SIG-M5 treated with dmso at 0.1 percent for 504 hours (cell line): ENCODE data around the gene CCNT2.
"Not testable (repeated sequence)": the region's sequence is repeated elsewhere in the genome, so short reads cannot be mapped to it uniquely, and the experiment has no call there.

Experiments
- DNase-seq: peaks from one replicate; lab custom pipeline; 2025; ENCODE audit not compliant: unreplicated experiment; lab: John Stamatoyannopoulos, UW

The CCNT2 gene

GRCh38 chr2:134917888-134918525 is 615 bp upstream of the CCNT2 start:
- peak; percentile 100 for DNase-seq

- DNase-seq, result peak; percentile 41
Measured at GRCh38 chr2:134919341-134920210, 954 bp downstream of the CCNT2 start.

GRCh38 chr2:134924912-134925311 is 6.3 kb downstream of the CCNT2 start:
- DNase-seq, result no peak

- no peak for DNase-seq
Measured at GRCh38 chr2:134926231-134926931, 7.8 kb downstream of the CCNT2 start.

GRCh38 chr2:134927195-134927594 is 8.6 kb downstream of the CCNT2 start:
- no peak for DNase-seq

GRCh38 chr2:134932864-134933526 is 14.4 kb downstream of the CCNT2 start:
- DNase-seq, result no peak

- no peak for DNase-seq
Measured at GRCh38 chr2:134933732-134934131, 15.1 kb downstream of the CCNT2 start.

GRCh38 chr2:134934150-134934549 is 15.5 kb downstream of the CCNT2 start:
- no peak for DNase-seq

- DNase-seq, result no peak
Measured at GRCh38 chr2:134934641-134935040, 16.0 kb downstream of the CCNT2 start.

- no peak for DNase-seq
Measured at GRCh38 chr2:134936691-134937090, 18.1 kb downstream of the CCNT2 start.

- DNase-seq, result peak; percentile 84
Measured at GRCh38 chr2:134943540-134943939, 24.9 kb downstream of the CCNT2 start.

GRCh38 chr2:134944975-134945374 is 26.4 kb downstream of the CCNT2 start:
- no peak for DNase-seq

- DNase-seq, result no peak
Measured at GRCh38 chr2:134946073-134946472, 27.5 kb downstream of the CCNT2 start.

- DNase-seq, result no peak
Measured at GRCh38 chr2:134949981-134950708, 31.5 kb downstream of the CCNT2 start.

GRCh38 chr2:134950886-134951285 is 32.3 kb downstream of the CCNT2 start:
- DNase-seq, result no peak

- DNase-seq, result no peak
Measured at GRCh38 chr2:134952608-134953007, 34.0 kb downstream of the CCNT2 start.

- no peak for DNase-seq
Measured at GRCh38 chr2:134954065-134954464, 35.4 kb downstream of the CCNT2 start.

- DNase-seq, result no peak
Measured at GRCh38 chr2:134955744-134956143, 37.1 kb downstream of the CCNT2 start.

- DNase-seq, result no peak
Measured at GRCh38 chr2:134957477-134957876, 38.9 kb downstream of the CCNT2 start.

GRCh38 chr2:134967166-134967565 is 48.5 kb downstream of the CCNT2 start:
- DNase-seq, result not testable (repeated sequence)
